Ovary (tissue), 9 donors: ENCODE results near the gene NAV2. TPM values are rescaled to one million over a fixed set of nuclear protein-coding genes. Genes with fewer than 3 reads are reported as not detected.

Source experiments
- DNase-seq, 5 donors: peaks; one replicate each; pipeline ENCODE4 v3.0.0-alpha.2; 2019 to 2020
- H3K27ac ChIP-seq, 2 donors: fragments of 200-600 bp; one replicate each; pipeline versions ENCODE4 v1.5.1 to v1.8.0; 2019 to 2022
- H3K27me3 ChIP-seq: fragments of 200-600 bp; one replicate; pipeline ENCODE4 v1.8.0; 2022
- H3K36me3 ChIP-seq: fragments of 200-600 bp; sonication (generic); one replicate; pipeline ENCODE4 v1.5.1; 2019
- H3K4me1 ChIP-seq: one replicate; pipeline ENCODE4 v1.8.1; 2013; ENCODE audit warnings: mild to moderate bottlenecking, moderate library complexity; ENCODE audit not compliant: insufficient read depth
- H3K4me3 ChIP-seq: fragments of 200-600 bp; sonication (generic); one replicate; pipeline ENCODE4 v1.5.1; 2017
- H3K9me3 ChIP-seq, 2 donors: fragments of 200-600 bp in 1 of 2; sonication (generic) in 1 of 2; one replicate each; pipeline versions ENCODE4 v1.5.1 to v1.8.1; 2013 to 2019; ENCODE audit warnings: mild to moderate bottlenecking in 1 of 2, moderate library complexity in 1 of 2
- EP300 ChIP-seq: sonication (generic); formaldehyde crosslinking; IDR thresholded peaks from one replicate; pipeline ENCODE4 v1.6.1; 2017; ENCODE audit warnings: antibody characterized with exemption
- POLR2A ChIP-seq: fragments of 450-650 bp; IDR thresholded peaks from one replicate; pipeline ENCODE4 v1.6.1; 2017; ENCODE audit warnings: antibody characterized with exemption, mild to moderate bottlenecking, moderate library complexity
- WGBS, 3 donors: extraction: QIAGEN DNeasy Blood & Tissue Kit in 1 of 3; methylation state at CpG; one replicate each; pipeline versions ENCODE4 v1.1.5 to v1.1.7; 2013 to 2017; 5-methylcytosine and 5-hydroxymethylcytosine counted together
- intact Hi-C, 4 donors: fragments of 100-400 bp; cut with DNase I; formaldehyde crosslinking; loops; one replicate each; pipeline versions ENCODE4 v1.11.0 to v1.15.1; 2022 to 2023
- polyA plus RNA-seq, 2 donors: library from polyadenylated mRNA; stranded (reverse); fragments of 200-250 nt in 1 of 2; fragments of 350-450 nt in 1 of 2; fragmentation: Illumina TruSeq in 1 of 2; extraction: RNeasy Lipid Tissue Mini Kit (QIAGEN cat#74804) in 1 of 2; gene quantifications; one replicate each; pipeline ENCODE4 v1.2.3, GENCODE V29; 2013 to 2014
- total RNA-seq, 7 donors: library from RNA; depleted of rRNA in 2 of 7; stranded (reverse); fragments of >200 nt in 2 of 7; fragmentation: NEBNext Ultra II Directional in 3 of 7; extraction: Animal tissue kit (Norgen Biotek cat#: 25700) in 3 of 7; gene quantifications; one replicate each; pipeline versions ENCODE4 v1.1.0 to v1.2.4, GENCODE V29; 2016 to 2023
- TF ChIP-seq, protein P1 (sequence below), 3 donors: fragments of 450-650 bp in 2 of 3; fragments of 200-600 bp in 1 of 3; IDR thresholded peaks; one replicate each; pipeline versions ENCODE4 v1.5.1 to v1.8.0; 2016 to 2022; ENCODE audit warnings: antibody characterized with exemption in 3 of 3, mild to moderate bottlenecking in 1 of 3
- donor health status: DM: no; HTN: no; CAD: no; lungs with moderate emphysema.
- donor health status: DM: no; HTN: no; CAD: no.
- donor health status: Bipolar disorder and iron deficiency.
- donor health status: DM: yes; HTN: yes; CAD: no.
- donor health status: DM: no; HTN: no; CAD: no.
- donor health status: DM: yes; HTN: yes; CAD: no.

NAV2 gene
- total and polyA plus RNA-seq, 9 donors: 2.9 to 14.1 (median 7.8) TPM

GRCh38 chr11:19846654-19847305 is 134.1 kb downstream of the NAV2 start:
- TF ChIP-seq EP300 (no peak), POLR2A (no peak)
- TF ChIP-seq, protein P1, sequence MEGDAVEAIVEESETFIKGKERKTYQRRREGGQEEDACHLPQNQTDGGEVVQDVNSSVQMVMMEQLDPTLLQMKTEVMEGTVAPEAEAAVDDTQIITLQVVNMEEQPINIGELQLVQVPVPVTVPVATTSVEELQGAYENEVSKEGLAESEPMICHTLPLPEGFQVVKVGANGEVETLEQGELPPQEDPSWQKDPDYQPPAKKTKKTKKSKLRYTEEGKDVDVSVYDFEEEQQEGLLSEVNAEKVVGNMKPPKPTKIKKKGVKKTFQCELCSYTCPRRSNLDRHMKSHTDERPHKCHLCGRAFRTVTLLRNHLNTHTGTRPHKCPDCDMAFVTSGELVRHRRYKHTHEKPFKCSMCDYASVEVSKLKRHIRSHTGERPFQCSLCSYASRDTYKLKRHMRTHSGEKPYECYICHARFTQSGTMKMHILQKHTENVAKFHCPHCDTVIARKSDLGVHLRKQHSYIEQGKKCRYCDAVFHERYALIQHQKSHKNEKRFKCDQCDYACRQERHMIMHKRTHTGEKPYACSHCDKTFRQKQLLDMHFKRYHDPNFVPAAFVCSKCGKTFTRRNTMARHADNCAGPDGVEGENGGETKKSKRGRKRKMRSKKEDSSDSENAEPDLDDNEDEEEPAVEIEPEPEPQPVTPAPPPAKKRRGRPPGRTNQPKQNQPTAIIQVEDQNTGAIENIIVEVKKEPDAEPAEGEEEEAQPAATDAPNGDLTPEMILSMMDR (IDR thresholded peaks at IDR 0.05): no peak
- Histone ChIP-seq H3K36me3 (no peaks in the 10 kb centered on the region), H3K27ac (peak overlapping the region in 1 of 2 donors; percentile 62), H3K4me1 (peaks cover 25% of the 10 kb centered on the region), H3K4me3 (no peak overlapping the region), H3K9me3 (no peaks in the 10 kb centered on the region), H3K27me3 (no peaks in the 10 kb centered on the region)
- DNase-seq: peak; percentile 64 to 86 (median 77)
- intact Hi-C loops: no loop called here
- 7 to 22% (median 15%) methylated on average over 6 of the region's 6 CpGs for WGBS, 3 donors

DNA sequence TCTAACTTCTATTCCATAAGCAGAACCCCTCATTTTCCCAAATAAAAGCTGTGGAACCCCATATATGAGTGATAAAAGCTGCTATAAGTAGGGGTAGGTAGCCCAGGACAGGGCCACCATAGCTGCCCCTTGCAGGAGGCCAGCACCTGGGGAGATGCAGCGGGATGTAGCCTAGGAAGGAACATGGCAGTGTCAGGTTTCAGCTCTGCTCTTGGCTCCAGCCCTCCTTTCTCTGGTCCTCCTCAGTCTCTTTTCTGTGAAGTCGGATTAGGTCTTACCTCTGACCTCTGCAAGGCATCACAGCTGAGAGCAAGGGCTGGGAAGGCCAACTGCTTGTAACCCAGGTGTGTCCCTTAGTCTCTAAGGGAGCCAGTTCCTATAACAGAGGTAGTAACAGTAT is 135.6 kb downstream of the NAV2 start:
- H3K36me3 ChIP-seq: no peaks in the 10 kb centered on the region
- no peak overlapping the region for H3K4me3 ChIP-seq
- 81 to 86% (median 83%) methylated on average over 2 of the region's 2 CpGs for WGBS, 3 donors
- no peak for TF ChIP-seq EP300
- no peaks in the 10 kb centered on the region for H3K9me3 ChIP-seq
- H3K27ac ChIP-seq: no peak overlapping the region
- H3K27me3 ChIP-seq: no peaks in the 10 kb centered on the region
- peaks cover 25% of the 10 kb centered on the region for H3K4me1 ChIP-seq
- no peak for DNase-seq
- intact Hi-C loops: no loop called here

GRCh38 chr11:19849107-19849789 is 136.6 kb downstream of the NAV2 start:
- peaks cover 25% of the 10 kb centered on the region for H3K4me1 ChIP-seq
- TF ChIP-seq, protein P1 (IDR thresholded peaks at IDR 0.05): no peak
- TF ChIP-seq EP300 (no peak), POLR2A (no peak)
- H3K27me3 ChIP-seq: no peaks in the 10 kb centered on the region
- H3K9me3 ChIP-seq: no peaks in the 10 kb centered on the region
- WGBS, 3 donors: 61 to 73% (median 70%) methylated on average over 6 of the region's 6 CpGs
- H3K4me3 ChIP-seq: no peak overlapping the region
- intact Hi-C loops: no loop called here
- H3K36me3 ChIP-seq: no peaks in the 10 kb centered on the region
- peak in 4 of 5 donors; percentile 24 to 62 (median 35) for DNase-seq
- H3K27ac ChIP-seq: no peak overlapping the region

GRCh38 chr11:19849947-19850593 is 137.4 kb downstream of the NAV2 start:
- no peak for DNase-seq
- WGBS, 3 donors: 90 to 94% (median 92%) methylated on average over 6 of the region's 6 CpGs
- no peaks in the 10 kb centered on the region for H3K27me3 ChIP-seq
- intact Hi-C loops: no loop called here
- H3K9me3 ChIP-seq: no peaks in the 10 kb centered on the region
- no peaks in the 10 kb centered on the region for H3K36me3 ChIP-seq
- peaks cover 25% of the 10 kb centered on the region for H3K4me1 ChIP-seq
- no peak overlapping the region for H3K27ac ChIP-seq
- no peak for TF ChIP-seq POLR2A
- TF ChIP-seq, protein P1 (IDR thresholded peaks at IDR 0.05): no peak
- no peak for TF ChIP-seq EP300
- H3K4me3 ChIP-seq: no peak overlapping the region

DNA sequence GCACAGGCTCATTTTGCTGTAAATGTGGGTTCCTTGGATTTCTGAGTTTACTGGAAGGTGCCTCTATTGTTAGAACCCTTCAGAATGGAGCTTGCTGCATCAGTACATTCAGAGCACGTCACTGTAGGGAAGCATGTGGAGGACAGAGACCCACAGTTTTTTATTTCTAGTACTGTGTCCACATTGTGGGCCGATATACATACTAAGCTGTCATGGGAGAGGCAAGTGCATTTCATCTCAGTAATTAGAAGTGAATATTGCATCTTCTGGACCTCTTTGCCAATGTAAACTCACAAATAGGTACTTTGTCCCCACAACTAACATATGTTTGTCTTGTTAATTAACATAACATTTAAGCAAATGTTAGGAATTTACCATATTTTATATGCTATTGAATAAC is 139.7 kb downstream of the NAV2 start:
- intact Hi-C loops: no loop called here
- Histone ChIP-seq H3K36me3 (no peaks in the 10 kb centered on the region), H3K4me1 (peaks cover 15% of the 10 kb centered on the region), H3K27me3 (no peaks in the 10 kb centered on the region), H3K27ac (no peak overlapping the region), H3K9me3 (no peaks in the 10 kb centered on the region), H3K4me3 (no peak overlapping the region)
- 93 to 97% (median 94%) methylated on average over 2 of the region's 2 CpGs for WGBS, 3 donors
- no peak for DNase-seq
- TF ChIP-seq, protein P1 (IDR thresholded peaks at IDR 0.05): no peak
- TF ChIP-seq POLR2A (no peak), EP300 (no peak)
